ENCODE results near the gene UPK1B.
"Not testable (repeated sequence)": the region's sequence is repeated elsewhere in the genome, so short reads cannot be mapped to it uniquely, and the experiment has no call there.

Gene UPK1B

GRCh38 chr3:119160815-119161214 is 12.6 kb upstream of the UPK1B start:
- no peak overlapping the region for H3K27ac ChIP-seq
- TF ChIP-seq CTCF (IDR thresholded peaks at IDR 0.05) (no peak), ZFX (IDR thresholded peaks at IDR 0.05; ENCODE audit: borderline replicate concordance) (no peak)

- no peak overlapping the region for H3K27ac ChIP-seq
- TF ChIP-seq CTCF (IDR thresholded peaks at IDR 0.05) (no peak), ZFX (IDR thresholded peaks at IDR 0.05; ENCODE audit: borderline replicate concordance) (no peak)
Observed at GRCh38 chr3:119161240-119161639, 12.2 kb upstream of the UPK1B start.

- H3K27ac ChIP-seq: not testable (repeated sequence)
Observed at GRCh38 chr3:119164745-119165144, 8.7 kb upstream of the UPK1B start.

- no peak overlapping the region for H3K27ac ChIP-seq
- TF ChIP-seq ZFX (IDR thresholded peaks at IDR 0.05; ENCODE audit: borderline replicate concordance) (no peak), CTCF (IDR thresholded peaks at IDR 0.05) (no peak)
Observed at GRCh38 chr3:119170821-119171220, 2.6 kb upstream of the UPK1B start.

- TF ChIP-seq CTCF (IDR thresholded peaks at IDR 0.05) (no peak), ZFX (IDR thresholded peaks at IDR 0.05; ENCODE audit: borderline replicate concordance) (no peak)
- H3K27ac ChIP-seq: no peak overlapping the region
Observed at GRCh38 chr3:119175872-119176756, 2.7 kb downstream of the UPK1B start.

- H3K27ac ChIP-seq: no peak overlapping the region
- TF ChIP-seq CTCF (IDR thresholded peaks at IDR 0.05) (no peak), ZFX (IDR thresholded peaks at IDR 0.05; ENCODE audit: borderline replicate concordance) (no peak)
Observed at GRCh38 chr3:119176778-119177177, 3.4 kb downstream of the UPK1B start.

- H3K27ac ChIP-seq: no peak overlapping the region
- TF ChIP-seq ZFX (IDR thresholded peaks at IDR 0.05; ENCODE audit: borderline replicate concordance) (no peak), CTCF (IDR thresholded peaks at IDR 0.05) (no peak)
Observed at GRCh38 chr3:119177321-119177720, 3.9 kb downstream of the UPK1B start.
